NCI-H1417 (cell line): ENCODE measurements around the gene CAPZA1.

ENCODE experiments used
- DNase-seq, 3 experiments: peaks; one replicate each; lab custom pipeline; 2025; lab: John Stamatoyannopoulos, UW

The CAPZA1 gene

DNA sequence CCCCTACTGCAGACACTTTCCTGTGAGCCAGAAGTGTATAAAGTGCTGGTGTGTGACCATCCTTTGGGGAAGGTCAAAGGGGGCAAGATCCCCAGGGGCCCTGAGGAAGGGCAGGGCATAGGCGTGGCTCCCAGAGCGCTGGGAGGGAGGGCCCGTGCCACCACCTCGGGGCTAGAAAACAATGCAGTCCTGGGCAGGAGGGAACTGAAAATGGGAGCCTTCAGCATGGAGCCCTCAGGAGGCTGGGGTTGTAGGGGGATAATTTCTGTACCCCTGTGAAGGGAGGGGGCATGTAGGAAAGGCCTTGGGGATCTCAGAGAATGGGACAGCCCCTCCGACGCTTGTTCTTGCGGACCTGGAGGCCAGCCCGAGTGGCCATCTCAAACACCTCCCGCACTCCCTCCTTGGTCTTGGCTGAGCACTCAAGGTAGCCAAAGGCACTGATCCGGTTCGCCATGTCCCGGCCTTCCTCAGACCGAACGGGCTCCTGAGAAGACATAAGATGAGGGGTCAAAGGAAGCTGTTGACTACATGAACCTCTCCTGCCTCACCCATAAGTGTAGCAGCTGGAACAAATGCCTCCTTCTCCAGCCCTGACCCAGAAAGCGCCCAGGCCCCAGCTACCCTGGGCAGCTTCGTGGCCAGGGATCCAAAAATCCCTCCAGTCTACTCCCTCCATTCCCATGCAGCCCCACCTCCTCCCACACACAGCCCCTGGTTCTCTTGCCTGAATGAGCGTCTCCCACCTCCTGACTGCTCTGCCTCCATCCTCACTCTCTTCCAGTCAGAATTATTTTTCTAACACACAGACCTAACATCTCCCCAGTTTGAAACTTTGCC lies 81.8 kb downstream of the CAPZA1 start:
- no peak for DNase-seq

DNA sequence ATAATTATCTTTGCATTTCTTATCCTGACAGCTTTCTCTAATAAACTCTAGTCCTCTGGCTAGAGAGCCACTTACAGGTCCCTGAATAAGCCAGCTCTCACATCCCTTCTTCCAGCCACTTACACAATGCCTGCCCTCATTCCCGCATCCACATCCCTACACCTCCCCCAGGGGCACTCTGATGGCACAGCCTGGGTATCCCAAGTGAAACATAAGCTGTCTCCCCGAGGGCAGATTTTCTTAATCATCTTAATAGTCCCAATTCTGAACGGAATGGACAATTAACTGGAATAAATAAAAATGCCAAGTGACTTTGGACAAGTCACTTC lies 82.4 kb downstream of the CAPZA1 start:
- DNase-seq = no peak

DNA sequence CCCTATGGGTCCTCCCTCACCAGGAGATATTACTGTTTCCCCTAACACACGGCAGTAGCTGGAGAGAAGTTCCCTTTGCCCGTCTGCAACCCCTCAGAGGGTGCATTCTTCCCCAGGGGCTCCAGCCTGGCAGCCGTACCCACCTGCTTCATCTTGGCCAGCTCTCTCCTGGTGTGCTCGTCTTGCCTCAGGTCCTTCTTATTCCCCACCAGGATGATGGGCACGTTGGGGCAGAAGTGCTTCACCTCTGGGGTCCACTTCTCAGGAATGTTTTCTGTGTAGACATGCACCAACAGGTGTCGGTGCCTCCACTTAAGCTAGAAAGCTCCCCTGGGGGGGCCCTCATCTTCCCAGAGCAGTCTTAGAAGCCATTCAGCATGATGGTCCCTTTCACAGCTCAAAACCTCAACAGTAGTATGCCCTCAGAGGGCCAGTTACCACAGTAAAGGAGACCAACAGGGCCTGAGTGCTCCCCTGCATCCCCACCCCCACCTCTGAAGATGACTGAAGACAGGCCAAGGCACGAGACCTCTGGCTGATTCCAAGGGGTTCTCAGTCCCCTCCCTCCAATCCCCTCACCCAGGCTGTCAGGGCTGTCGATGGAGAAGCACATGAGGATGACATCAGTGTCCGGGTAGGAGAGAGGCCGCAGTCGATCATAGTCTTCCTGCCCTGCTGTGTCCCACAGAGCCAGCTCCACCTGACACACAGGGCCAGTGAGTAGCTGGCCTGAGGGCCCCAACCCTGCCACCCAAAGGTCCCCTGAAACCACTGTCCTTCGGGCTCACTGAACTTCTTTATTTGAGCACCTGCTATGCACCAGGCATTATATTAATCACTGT lies 83.0 kb downstream of the CAPZA1 start:
- no peak for DNase-seq

DNA sequence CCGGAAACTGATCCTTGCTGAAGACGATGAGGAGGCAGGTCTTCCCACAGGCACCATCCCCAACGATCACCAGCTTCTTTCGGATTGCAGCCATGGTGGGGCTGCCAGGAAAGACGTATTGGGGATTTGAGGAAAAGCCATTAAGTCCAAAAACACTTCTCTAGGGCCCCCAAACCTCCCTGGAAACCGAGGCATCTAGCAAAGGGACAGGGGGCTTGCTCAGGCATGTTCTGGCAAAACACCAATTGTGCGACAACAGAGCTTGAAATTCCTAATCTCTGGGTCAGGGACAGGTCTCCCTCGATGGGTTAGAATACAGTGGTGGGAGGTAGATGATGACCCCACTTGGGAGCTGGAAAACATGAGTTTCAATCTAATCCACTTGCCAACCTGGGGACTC lies 84.1 kb downstream of the CAPZA1 start:
- no peak for DNase-seq

DNA sequence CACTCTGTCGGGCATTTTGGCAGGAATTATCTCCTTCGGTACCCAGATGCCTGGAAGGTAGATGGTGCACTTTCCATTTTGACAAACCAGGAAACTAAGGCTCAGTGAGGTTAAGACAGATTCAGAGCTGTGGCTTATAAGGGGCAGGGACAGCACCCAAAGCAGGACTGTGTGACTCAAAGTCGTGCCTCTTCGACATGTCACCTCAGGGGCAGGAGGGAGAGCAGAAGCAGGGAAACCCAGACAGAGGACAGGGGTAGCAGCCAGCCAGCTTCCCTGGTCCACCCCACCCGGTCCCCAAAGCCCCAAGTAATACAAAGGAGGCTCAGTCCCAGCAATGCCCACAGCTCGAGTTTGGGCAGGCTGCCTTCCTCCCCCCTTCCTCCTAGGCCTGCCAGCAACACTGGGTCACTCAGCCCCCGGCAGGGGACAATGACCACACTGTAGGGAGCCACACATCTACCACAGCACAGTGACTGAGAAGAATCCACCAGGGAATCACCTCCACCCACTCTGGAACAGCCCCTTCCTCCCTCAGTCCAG lies 84.8 kb downstream of the CAPZA1 start:
- no peak for DNase-seq

DNA sequence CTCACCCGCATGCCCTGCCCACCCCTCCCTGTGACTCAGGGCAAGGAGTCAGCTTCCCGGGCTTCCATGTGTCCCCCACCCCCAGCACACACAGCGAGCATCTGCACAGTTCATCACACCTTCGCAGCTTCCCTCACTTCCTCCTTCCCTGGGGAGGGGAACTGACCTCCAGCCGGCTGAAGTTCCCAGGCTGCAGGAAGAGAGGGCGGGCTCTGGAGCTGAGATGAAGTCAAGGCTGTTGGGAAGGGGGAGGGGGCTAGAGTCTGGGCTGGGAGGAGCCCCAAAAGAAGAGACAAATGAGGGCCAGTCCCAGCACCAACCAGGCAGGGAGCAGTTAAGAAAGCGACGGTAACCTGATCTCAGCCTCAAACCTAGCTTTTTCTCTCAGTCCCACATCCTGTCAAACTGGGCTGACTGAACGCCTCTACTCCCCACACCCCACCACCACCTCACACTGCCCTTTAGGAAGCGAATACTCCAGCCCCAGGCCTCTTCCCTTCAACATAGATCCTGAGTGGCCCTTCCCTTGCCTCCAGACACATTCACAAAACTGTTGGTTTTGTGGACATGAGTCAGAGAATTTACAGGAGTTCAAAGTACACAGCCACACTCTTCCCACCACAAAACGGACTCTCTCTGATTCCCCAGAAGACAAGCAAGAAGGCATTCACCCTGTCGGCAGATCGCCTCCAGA lies 85.4 kb downstream of the CAPZA1 start:
- DNase-seq = peak; percentile 25 to 62 (median 44)

DNA sequence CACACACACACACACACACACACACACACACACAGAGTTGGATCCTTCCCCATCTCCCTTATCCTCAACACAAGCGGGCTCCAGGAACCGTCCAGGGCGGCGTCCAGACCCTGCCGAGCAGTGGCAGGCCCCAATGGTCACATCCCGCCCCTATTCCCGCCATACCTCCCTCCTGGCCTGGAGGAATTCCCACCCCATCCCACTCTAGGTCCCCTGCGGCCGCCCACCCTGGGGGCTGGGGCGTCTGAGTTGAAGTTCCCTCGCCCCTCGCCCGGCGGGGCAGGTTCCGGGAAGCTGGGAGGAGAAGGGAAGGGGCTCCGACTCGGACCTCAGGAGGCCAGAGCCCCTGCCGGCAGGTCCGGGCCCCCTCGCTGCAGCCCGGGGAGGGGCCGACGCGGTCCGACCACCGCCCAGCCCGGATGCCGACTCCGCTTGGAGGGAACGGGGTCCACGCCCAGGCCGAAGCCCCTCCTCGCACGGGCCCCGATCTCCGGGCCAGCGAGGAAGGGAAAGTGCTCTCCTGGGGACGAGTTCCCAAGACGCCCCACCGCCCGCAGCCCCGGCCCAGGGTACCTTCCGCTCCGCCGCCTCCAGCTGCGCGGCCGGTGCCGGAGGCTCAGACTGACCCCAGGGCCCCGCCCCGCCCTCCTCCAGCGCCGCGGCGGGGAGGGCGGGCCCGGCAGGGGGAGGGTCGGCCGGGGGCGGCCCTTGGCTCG lies 87.0 kb downstream of the CAPZA1 start, which contains the start of gene RHOC:
TSS of gene RHOC (minus strand) at position 623 of the 716 bp plus-strand sequence. CDS start 3,328 bp downstream, outside the sequence.
- peak in 2 of 3 experiments; percentile 77 to 79 for DNase-seq

DNA sequence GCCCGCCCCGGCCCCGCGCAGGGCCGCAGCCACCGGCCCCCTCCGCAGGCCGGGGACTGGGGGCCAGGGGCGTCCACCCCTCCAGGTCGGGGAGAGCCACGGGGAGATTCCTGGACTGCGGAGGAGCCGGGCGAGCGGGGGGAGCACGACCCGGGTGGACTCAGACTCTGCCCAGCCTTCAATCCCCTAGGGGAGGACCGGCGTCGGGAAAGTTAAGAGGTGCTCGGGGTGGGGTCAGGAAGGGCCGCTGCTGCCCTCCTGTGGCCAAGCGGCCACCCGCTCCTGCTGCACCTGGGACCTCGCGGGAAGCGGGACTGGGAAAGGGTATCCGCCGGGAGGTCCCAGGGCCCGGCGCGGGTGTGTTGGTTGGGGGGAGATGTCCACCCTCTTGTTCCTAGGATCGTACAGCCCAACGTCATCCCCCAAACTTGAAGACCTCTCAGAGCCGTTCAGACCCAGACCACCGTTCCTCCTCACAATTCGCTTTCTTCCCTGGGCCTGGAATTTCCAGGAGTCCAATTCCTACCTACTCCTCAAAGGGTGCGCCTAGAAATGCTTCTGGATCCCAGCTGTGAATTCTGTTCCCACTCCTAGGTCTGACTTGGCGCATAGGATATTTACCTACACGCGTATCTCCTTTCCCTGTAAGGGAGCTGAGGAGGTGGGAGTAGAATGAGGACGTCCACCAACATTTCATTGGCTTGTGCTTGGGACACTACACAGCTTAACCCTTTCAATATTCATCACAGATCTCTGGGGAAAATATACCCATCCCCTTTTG lies 87.8 kb downstream of the CAPZA1 start:
- peak; percentile 72 to 89 (median 77) for DNase-seq

DNA sequence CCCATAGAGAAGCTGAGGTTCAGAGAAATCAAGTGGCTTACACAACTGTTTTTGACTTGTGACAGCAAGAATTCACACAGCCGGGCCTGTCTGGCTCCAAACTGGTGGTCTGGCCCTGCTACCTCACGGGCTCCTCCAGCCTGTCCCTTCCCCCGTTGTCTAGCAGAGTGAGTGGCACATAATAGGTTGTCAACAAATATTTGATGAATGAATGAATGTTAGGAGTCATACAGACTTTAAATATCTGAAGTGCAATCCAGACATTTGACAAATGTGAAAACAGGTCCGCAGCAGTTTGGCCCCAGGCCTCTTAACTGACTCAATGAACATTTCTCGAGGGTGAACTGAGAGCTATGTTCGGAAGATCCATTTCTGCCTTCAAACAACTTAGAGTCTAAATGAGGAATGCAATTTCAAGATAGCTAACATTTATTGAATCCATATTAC lies 88.4 kb downstream of the CAPZA1 start:
- no peak for DNase-seq

DNA sequence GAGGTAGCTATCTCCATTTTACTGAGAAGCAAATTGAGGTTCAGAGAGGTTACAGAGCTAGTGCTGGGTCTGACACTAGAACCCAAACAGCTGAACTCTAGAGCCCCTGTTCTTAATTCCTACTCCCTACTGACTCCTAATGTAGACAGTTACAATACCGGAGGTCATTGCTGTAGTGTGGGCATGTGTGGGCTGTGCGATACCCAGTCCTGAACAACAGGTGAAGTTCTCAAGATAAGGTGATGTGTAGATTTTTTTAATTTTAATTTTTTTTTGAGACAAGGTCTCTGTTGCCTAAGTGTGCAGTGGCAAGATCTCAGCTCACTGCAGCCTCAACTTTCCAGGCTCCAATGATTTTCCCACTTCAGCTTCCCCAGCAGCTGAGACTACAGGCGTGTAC lies 88.9 kb downstream of the CAPZA1 start:
- DNase-seq = no peak

DNA sequence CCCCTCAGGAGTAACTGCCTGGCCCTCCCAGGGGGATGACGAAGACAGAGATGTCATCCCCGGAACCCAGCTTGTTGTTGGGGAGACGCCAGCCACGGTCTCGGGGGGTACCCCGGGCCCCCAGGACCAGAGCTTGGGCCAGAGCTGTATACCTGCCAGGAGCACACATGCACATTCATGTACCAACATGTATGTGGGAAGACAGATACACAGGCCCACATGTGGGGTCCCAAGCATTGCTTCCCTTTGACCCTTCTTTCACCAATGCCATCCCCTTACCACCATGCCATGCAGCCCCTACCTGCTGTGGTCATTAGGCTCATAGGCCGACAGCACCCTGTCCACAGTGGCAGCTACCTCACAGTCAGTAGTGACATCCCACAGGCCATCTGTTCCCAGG lies 90.5 kb downstream of the CAPZA1 start:
- DNase-seq = no peak

DNA sequence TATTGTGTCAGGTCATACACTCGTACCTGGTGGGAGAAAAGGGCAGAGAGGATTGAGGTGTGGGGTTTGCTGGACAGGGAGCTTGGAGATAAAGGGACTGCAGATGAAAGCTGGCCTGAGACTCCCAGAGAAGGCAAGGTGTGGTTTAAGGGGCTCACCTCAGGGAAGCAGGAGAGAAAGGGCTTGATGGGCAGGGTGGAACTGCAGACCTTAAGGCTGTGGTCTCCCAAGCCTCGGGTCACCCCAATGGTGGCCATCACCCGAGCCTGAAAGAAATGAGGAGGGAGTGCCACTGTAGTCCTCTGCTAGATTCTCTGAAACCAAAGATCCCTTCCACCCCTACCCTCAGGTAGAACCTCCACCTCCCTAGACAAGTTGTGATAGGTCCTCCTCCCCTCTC lies 91.0 kb downstream of the CAPZA1 start:
- no peak for DNase-seq

DNA sequence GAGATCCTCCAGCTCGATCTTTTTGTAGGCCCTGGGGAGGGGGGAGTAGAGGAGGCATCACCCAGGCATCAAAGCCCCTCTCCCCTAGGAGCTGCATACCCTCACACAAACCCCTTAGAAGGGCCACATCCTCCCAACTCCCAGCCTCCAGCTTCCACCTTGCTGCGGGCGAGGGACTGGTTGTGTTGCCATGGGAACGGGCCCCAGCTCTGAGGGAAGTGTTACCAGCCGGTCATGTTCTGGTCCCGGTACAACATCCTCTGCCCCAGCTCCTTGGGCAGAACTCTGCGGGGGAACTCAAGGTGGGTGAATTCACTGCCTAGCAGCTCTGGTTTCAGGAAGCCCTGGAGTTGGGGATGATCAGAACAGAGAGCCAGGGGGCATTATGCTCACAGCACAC lies 91.4 kb downstream of the CAPZA1 start:
- peak in 1 of 3 experiments; percentile 17 for DNase-seq

DNA sequence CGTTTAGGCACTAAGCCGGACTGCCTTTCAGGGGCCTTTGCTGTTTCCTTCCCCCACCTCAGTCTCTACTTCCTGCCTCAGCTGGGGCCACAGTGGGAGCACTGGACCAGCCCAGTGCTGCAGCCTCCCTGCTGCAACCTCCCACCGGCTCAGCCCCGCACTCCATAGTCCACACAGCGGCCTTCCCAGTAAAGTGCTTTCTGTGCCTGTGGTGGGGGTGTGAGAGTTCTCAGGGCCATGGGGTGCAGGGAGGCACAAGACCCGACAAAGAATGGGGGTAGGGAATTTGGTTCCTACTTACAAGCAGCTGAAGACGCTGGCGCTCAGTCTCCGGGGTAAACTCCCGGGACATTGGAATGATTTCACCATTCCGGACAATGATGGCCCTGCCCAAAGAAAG lies 92.0 kb downstream of the CAPZA1 start:
- no peak for DNase-seq

DNA sequence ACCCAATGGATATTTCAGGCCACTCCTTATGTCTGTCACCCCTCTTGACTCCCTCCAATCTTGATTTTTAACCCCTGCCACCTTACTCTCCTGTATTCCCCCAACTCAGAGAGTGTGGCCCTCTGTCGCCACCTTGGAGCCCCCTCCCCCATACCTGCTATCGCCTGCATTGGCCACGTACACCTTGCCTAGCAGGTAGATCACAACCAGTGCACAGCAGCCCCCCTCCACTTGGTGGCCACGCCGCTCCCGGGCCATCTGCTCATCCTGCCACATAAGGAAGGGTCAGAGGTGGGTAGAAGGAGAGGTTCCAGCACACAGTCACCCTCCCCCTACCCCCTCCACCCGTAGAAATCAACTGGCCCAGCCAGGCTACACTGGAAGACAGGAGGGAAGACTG lies 92.6 kb downstream of the CAPZA1 start:
- DNase-seq = no peak

DNA sequence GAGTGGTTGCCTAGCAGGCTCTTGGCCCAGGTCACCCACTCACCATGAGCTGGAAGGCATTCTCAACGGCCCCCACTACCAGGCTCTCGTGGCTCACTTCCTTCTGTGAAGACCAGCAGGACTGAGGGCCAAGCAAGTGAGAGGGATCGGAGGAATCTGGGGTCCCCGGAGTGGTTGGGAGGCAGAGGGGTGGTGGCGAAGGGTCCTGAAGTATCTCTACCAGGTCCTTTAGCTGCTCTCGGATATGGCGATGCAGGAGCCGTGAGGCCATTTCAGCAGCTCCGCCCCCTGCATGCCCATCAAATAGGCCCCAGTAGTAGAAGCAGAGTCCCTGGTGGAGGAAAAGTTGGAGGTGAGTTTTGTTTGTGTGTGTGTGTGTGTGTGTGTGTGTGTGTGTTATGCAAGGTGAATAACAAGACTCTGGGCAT lies 93.1 kb downstream of the CAPZA1 start:
- DNase-seq = no peak

DNA sequence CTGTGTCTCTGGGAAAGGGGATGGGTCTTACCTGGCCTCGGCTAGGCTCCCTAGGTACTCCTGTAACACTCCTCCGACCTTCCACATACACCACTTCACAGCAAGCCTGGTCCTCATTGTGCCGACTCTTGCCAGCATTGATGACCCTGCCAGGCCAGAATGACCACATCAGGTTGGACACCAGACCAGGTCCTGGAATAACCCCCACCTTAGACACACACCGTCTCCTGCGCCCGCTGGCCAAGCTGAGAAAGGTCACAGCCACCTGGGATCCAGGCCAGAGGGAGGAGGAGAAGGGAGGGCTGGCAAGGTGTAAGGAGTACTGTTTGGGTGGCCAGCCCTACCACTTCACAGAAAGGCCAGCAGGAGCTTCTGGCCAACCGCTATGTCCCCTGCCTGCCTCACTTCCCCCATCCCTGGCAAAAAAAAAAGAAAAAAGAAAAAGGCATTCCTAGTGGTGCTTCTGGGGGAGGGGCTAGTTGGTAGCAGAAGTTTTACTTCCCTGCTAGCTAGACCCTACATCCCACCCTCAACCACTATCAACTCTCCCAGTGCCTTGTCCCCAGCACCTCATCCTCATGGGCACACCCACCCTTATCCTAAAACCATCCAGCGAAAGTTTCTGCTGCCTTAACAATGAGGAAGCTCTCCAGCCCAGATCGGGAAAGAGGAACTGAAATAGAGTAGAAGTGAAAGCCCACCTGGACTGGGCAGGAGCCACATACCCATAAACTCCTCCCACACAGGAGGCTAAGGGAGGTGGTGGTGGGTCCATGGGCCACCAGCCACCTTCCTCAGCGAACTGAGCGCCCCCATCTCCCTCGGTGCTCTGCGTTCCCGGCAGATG lies 94.1 kb downstream of the CAPZA1 start:
- DNase-seq = peak in 1 of 3 experiments; percentile 38

DNA sequence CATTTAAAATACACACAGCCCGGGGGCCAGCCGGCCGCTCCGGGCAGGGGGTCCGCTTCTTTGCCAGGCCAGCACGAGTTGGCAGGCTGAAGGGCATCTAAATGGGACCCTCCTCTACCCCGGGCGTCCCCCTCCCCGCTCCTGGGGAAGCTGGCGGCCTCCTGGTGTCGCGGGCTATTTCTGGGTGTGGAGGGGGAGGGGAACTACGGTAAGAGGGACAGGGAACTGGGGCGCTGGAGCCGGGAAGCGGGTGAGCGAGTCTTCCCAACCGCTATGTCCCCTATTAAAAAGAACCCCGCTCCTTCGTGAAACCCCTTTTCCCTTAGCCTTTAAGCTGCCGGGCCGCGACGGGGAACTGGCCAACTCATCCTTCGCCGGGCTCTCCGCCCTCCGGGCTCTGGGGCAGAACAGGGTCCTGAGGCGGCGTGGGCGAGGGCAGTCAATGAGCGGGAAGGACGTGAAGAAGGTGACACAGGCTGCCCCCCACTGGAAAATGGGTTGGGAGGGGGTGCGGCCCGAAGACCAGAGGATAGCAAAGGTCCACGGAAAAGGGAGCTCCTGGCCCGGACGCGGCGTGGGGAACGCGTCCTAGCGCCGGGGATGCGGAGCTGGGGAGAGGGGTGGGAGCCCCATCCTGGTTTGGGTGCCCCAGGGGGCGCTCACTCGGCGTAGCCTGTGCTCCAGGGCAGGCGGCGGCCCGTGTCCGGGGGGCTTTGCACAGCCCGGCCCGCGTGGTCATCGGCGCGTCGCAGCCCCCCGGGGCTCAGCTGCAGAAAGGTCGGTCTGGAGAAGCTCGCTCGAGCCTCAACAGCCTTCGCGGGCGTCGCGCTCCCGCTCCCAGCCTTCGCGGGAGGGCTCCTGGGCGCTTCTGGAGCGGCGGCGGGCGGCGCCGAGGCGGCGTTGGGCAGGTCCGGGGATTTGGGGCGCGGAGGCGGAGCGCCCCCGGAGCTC lies 95.0 kb downstream of the CAPZA1 start:
- peak in 2 of 3 experiments; percentile 47 to 80 for DNase-seq
